Limb (tissue), 2 donors: Measurements from ENCODE around the gene HEY2.

Experiments
- DNase-seq, 2 donors: peaks; one replicate each; pipeline ENCODE4 v3.0.0-alpha.2; 2016; ENCODE audit errors: extremely low spot score in 2 of 2

Gene HEY2

DNA sequence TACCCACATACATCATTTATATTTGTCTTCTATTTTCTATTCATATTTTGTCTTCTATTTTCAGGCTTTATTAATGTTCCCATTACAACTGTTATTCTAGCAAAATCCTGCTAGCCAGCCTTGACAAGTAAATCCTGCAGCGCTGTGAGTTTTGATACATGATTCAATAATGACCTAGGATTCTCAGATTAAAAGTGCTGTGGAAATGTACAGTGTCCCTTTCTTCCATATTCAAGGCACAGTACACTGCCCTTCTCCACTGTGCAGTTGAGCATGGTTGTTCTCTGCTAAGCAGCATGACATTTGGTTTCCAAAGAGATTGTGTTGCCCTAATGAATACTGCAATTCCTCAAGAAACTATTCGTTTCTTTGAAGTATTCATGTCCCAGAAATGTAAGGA is 5.8 kb upstream of the HEY2 start:
- no peak for DNase-seq

DNA sequence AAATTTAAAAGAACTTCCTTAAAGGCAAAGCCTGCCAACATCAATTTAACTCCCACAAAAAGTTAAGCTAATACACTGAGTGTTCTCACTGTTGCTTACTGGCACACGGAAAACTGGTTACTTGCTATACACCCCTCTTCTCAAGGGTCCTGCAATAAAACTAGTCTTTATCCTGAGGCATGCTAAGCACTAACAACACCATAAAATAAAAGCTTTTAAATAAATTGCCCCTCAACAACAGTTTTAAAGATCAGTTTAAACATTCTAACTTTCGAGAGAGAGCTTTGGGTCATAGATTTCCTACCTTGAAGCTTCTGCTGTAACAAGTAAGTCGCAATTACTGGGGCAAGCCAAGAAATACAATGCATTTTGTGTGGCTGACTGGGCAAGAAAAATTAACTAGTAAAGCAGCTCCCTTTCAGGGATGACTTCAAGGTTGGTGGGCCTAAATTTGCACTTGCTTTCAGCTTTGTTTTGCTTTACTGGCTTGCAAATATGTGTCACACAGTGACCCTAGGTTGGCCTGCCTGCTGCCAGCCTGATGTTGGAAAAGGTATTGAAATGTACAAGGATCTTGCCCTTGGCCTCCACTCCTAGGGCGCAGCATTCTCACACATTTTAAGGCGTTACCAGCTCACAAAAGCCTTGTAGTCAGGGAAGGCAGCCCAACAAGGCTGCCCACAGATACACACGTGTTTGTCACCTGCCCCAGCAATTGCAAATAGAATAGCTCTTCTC is 4.0 kb upstream of the HEY2 start:
- DNase-seq, result no peak

DNA sequence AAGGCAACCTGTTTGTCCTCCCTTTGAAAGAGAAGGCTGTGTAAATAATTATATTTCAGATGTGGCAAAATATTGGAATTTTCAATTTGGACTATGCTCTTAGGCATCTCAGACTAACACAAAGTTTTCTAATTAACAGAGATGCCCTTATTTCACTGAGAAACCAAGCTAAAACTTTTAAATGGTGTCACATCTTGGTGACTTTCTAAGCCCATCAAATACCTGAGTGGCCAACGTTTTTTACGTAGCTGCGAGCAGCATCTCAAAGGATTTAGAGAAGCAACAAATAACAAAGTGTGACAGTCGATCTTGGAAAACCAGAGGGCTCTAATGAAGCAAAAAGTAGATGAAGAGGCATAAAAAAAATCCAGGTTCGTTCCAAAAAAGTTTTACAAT is 3.4 kb upstream of the HEY2 start:
- no peak for DNase-seq

DNA sequence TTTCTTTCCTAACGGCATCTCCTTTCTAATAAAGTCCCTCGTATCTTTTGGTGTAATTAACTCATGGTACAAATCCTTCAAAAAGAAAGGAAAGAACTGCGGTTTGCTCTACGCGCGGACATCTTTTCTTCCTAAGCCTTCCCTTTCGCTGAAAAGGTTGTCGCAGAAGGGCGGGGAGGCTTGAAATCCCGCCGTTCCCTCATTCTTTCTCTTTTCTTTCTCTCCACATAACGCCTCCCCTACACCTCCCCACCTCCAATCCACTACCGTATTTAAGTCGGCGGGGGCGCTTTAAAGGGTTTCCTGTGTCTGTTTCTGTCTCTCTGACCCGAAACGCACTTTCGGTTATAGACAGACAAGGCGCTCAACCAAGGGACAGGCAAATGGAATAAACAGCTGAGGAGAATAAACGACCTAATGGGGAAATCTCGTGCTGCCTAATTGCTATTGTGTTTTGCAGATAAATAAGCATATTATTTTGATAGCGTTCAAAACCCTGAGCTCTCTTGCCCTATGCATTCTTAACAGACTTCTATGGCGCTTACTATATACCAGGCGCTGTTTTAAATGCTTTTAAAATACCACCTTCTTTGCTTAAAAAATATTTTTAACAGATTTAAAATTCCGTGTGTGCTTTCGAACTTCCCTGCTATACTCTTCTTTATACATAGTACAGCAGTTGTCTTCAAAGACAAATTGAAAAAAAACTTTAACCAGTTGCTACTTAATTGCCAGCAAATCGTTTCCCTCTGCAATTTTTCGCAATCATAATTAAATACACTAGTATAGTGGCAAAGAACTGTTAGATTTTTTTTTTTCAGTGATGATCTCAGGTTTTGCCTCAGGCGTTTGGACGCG is 2.5 kb upstream of the HEY2 start:
- peak; percentile 40 to 68 for DNase-seq

DNA sequence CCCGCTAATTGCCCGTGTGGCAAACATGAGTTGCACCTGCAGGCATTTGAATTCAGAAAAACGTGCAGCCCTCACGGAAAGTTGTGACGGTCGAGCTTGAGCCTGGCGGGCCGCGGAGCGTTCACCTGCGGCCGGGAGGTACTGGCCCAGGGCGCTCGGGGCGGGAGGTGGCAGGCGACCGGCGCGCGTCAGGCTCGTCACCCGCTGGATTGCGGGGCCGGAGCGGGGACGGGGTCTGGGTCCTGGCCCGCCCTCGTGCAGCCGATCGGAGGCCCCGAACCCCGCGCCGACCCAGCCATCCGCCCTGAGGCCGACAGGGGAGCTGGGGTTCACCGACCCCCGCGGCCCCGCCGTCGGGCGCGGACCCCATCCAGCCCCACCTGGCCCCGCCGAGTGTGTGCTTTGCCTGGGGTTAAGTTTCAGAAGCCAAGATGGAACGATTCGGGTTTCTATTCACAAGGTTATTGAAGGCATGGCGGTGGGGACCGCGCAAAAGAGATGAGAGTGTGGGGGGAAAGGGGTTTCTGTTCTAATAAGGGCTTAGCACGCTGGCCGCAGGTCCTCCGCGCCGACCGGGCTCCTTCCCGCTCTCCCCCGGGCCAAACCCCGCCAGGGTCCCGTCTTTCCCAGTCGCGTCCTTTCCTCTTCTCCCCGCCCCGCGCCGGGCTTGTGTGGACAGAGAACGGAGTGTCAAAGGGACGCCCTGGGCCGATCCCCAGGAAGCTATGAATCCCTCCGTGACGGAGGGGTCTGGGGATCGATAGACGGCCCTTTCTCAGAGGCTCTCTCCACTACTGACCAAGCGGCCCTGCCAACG is 1.6 kb upstream of the HEY2 start:
- peak in 1 of 2 donors; percentile 65 for DNase-seq

DNA sequence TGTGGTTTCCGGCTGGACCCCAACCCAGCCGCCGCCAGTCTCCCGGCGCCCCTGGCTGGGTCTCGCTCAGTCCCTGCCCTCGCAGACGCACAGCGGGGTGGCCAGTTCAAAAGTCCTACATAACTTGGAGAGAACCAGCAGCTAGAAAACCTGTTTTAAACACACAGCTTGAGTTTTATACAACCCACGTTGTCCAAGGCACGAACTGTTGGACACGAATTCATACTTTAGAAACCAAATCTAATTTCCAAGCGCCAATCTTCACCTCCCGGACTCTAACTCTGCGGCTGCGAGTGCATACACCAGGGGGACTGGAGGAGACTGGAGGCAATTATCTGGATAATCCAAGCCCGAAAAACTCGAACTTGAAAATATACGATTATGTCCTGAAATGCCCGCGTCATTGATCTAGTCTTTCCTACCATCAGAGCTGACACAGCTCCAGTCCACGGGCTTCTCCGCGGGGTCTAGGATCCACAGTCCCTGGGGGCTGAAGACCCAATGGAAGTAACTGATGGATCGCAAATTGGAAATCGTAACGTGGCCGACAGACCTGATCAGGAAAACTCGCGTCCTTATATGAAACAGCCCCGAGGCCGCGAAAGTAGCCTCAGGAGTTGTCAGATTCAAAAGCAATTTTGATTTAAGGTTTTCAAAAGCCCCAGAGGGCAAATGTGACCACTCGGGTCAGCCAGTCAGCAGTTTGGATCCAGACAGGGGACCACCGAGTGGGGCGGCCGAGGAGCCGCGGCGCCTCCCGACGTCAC is 843 bp upstream of the HEY2 start:
- DNase-seq, result peak in 1 of 2 donors; percentile 51

DNA sequence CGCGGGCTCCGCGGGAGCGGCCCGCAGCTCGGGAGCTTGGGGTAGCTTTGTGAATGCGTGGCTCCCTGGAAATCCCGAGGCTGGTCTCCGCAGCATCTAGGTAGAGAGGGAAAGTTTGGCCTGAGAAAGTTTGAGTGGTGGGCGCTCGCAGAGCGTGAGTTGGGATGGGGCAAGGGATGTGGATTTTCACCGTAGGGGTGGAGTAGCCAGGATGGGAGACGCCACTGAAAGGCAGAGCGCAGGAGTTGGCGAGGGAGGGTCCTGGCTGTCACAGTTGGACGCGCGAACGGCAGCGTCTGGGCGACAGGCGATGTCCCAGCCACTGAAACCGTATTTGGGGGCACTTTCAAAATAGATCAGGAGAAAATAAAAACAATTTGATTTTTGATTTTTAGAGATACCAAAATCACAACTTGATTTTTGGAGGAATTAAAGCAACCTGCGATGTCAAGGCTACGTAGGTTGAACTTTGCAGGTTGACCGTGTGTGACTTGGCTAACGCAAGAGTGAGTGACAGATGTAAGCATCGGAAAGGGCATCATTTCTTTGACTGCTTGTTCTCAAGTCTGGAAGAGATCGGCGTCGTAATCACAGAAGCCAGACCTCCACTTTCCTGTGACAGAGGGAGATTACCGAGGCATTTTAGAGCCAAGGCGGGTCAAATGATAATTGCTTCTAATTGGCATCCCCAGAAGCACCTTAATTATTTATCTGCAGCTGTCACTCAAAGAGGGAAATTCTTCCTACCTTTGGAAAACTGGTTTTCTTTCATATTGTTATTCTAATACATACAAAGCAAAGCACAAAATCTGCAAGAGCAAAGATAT is 646 bp downstream of the HEY2 start:
- no peak for DNase-seq

DNA sequence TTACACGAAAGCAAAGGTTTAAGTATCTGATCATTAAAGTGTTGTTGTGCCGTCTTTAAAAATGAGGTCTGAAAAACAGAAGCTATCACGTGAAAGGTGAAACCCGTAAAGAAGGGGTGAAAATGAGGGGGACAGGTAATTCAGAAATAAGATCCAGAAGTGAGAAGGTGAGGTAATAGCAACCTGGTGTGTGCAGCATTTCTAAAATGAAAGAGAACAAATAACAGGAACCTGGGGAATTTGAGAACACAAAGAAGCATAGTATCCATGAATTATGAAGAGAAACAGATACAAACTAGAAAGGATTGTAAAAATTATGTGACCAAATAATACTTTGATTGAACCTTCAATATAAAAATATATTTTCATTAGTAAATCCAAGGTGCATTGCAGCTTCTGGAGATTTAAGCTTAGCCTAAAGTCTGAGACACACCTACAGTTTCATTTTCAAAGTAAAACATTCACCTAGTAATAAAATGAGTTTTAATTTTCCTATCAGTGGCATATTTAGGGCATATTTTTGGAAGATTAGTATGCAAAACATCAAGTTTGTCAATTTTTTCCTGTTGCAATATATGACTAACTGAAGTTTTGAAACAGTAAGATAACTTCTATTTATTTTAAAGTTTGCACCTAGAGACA is 1.4 kb downstream of the HEY2 start:
- no peak for DNase-seq

DNA sequence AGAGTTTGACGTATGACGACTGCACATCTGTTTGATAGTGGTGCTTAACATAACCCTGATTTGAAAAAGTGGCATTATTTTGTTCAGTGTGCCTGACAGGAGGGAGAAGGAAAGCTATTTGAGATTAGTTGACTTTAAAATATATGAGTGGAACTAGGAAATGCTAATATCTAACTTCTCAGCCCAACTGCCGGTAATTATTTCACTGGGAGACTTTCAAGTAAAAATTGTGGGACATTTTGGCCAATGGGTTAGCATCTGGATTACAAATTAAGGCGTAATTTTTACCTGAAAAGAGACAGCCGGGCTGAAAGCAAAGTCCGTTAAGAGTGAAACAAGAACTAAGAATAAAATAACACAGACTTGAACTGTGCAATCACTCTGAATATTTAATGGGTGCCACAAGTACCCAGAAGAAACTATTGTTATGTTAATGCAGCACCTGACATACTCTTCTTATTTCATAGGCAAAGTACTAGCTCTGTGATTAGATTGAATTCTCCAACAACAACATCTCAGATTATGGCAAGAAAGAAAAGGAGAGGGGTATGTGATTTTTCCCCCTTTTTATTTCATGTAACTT is 2.0 kb downstream of the HEY2 start:
- no peak for DNase-seq

DNA sequence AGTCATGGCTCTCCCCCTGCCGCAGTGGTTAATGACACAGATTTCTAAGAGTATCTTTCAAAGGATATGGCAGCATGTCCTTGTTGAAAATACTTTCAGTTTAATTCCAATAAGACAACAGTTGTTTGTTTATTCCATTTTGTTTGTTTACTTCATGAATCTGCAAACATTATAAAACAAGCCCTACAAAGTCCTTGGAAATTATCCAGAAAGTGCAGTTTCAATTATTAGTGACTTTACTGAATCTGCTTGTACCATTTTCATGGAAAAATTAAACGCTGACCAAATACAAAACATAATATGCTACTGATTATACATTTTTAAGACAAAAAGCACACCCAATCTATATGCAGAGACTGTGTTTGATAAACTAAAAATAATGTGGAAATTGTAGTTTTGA is 3.3 kb downstream of the HEY2 start:
- DNase-seq, result no peak

DNA sequence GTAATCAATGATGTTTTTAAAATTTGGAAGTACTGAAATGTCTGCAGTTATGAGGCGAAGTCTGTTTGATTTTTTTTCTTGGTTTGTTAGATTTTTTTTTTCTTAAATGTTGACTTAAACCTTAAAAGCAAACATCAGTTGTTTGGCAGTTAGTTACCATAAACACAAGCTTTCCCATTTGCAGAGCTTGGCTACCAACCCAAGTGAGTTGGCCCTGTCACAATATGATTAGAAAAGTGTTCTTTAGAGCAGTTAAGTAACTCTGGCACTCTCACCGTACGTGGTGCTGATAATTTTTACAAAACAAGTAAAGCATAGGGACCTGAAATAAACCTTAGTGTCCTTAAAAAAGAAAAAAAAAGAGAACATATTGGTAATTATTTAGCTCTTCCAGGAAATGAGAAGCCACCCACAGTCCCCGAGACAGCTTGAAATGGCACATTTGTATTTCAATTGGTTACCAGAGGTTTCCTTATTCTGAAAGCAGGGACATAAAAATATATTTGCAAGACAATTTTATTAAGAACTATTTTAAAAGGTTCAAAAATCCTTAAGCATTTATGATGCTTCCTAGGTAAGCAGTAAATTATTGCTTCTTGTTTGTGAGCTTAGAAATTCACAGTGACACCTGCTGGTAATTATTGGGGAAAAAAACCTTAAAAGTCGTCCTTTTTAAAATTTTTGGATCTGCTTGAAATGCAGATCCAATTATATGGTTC is 3.9 kb downstream of the HEY2 start:
- DNase-seq, result no peak

DNA sequence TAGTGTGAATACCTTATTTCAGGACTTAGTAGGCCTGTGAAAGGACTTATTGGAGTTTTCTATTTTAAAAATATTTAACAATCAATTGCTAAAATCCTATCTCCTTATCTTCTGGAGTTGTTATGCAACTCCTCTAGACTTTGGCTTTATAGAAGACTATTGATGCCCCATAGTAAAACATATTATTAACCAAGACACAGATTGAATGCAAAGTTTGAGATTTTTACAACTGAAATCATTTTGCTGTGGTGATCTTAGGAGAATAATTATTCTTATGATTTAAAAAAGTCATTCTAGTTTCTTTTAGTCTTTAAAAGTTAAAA is 4.5 kb downstream of the HEY2 start:
- no peak for DNase-seq

DNA sequence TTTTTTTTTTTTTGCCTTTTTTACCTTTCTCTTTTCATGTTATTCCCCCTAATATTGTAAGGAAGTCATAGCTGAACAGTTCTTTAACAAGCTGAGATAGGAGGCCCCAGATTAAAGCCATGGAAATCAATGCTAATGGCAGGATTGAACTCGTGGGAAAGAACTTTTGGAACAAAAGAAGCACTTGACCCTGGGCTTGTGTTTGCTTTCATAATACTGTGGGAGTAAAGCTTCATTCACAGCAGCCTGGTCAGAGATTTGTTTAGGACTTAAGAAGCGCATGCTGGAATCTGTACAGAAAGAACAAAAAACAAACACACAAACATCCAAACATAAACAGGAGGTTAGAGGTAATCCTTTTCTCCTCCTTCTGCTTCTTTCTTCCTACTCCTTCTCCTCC is 5.1 kb downstream of the HEY2 start:
- no peak for DNase-seq

DNA sequence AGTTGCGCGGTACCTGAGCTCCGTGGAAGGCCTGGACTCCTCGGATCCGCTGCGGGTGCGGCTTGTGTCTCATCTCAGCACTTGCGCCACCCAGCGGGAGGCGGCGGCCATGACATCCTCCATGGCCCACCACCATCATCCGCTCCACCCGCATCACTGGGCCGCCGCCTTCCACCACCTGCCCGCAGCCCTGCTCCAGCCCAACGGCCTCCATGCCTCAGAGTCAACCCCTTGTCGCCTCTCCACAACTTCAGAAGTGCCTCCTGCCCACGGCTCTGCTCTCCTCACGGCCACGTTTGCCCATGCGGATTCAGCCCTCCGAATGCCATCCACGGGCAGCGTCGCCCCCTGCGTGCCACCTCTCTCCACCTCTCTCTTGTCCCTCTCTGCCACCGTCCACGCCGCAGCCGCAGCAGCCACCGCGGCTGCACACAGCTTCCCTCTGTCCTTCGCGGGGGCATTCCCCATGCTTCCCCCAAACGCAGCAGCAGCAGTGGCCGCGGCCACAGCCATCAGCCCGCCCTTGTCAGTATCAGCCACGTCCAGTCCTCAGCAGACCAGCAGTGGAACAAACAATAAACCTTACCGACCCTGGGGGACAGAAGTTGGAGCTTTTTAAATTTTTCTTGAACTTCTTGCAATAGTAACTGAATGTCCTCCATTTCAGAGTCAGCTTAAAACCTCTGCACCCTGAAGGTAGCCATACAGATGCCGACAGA is 9.9 kb downstream of the HEY2 start:
- DNase-seq, result no peak

DNA sequence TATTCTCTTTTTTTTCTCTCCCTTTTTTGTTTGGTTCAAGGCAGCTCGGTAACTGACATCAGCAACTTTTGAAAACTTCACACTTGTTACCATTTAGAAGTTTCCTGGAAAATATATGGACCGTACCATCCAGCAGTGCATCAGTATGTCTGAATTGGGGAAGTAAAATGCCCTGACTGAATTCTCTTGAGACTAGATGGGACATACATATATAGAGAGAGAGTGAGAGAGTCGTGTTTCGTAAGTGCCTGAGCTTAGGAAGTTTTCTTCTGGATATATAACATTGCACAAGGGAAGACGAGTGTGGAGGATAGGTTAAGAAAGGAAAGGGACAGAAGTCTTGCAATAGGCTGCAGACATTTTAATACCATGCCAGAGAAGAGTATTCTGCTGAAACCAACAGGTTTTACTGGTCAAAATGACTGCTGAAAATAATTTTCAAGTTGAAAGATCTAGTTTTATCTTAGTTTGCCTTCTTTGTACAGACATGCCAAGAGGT is 10.6 kb downstream of the HEY2 start:
- DNase-seq, result no peak

DNA sequence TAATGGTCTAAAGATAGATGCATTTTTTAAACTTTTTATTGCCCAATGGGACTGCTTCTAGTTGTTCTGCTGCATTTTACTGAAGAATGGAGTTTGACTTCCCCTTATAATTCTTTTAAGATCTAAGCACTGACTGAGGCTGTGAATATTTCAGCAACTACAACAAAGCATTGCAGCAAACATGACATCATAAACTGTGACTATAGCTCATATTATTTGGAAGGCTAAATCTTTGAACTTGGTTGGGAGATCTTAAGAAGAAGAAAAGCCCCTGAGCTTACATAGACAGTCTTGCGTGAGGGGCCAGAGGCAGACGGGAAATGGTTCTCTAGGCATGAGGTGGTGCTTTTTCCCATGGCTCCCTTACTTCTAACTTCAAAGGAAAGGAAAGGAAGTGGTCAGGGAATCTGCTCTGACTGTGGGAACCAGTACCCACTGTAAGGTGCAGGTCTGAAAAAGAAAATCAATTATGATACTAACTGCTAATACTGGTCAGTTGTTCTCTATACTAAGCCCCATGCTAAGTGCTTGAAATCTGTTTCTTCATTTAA is 14.8 kb downstream of the HEY2 start:
- no peak for DNase-seq

DNA sequence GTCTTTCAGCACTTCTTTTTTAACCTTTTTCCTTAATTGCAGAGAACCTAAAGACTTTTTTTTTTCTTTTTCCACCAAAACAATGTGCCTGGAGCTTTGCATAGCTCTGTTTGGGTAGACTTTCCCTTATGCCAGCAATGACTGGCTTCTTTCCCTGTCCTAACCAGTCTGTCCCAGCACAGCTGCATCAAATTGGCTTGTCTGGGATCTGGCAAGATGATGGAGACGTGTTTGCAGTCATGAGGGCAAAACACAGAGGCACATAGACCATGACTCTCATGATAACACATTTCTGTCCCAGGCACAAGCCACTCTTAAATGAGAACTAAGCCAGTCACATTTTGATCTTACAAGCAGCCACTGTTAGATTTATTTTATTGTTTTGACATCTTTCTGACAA is 16.5 kb downstream of the HEY2 start:
- DNase-seq, result no peak

DNA sequence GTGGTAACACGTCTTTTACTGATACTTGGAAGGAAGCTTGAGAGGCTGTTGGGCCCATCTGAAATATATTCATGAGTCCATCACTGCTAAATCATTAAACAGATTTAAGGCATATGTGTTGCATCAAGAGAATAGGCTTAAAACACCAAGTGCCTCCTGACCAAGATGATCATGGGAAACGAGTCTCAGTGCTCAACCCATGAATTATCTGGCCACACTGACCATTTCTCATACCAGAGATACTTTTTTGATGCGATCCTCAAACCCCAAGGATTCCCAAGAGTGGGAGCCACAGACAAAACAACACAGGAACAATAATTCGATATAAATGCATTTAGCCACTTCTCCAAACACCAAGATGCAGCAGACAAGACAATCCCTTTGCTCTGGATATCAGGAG is 17.2 kb downstream of the HEY2 start:
- DNase-seq, result no peak
